ENCODE measurements around the gene NCAPG2. TPM values are rescaled to one million over a fixed set of nuclear protein-coding genes. Genes with fewer than 3 reads are reported as not detected.

The NCAPG2 gene
- total and polyA plus RNA-seq, 10 of the 15 experiments (the other 5 are each of a cell fraction or from before 2014, with no cell fraction given), result 11.2 to 78.2 (median 49.2) TPM

DNA sequence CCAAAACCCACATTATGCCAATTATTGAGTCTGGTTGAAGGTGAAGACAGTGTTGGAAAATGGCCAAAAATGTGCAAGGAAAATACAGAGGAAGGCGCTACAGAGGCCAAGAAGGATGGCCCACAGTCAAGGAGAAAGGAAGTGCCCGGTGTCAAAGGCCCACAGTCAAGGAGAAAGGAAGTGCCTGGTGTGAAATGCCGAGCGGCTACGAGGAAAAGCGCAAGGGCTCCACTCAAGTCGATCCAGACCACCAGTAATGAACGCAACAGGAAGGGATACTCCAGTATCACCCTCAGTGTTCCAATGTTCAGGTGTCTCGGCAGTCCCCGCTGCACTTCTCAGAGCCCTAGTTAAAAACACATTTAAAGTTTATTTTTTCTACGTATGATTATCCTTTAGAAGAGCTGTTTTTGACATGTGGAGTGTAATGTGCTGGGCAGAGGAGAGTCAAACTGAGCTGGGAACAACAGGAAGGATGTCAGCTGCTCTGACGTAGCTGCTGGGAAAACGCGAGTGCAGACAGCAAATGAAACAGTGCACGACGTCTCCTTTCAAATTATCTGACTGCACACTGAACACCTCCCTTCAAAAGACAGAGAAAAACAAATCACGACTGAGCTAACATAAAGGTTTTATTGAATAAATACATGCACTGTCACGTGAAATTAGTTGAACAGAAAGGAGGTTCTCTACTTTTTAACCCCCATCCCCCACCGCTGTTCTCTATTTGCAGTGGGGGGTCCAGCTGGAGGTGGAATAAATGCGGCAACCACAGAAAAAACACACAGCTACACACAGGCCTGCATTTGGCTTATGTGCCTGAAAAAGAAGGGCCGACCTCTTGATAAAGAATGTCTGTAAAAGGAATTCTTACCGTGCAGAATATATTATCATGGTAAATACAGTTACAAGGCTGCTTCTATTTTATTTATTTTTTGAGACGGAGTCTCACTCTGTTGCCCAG, 26.1 kb upstream of the NCAPG2 start (continued):
- TF ChIP-seq RCOR1 (conservative IDR thresholded peaks at IDR 0.05; ENCODE audit: low read depth, low read length), result no peak

DNA sequence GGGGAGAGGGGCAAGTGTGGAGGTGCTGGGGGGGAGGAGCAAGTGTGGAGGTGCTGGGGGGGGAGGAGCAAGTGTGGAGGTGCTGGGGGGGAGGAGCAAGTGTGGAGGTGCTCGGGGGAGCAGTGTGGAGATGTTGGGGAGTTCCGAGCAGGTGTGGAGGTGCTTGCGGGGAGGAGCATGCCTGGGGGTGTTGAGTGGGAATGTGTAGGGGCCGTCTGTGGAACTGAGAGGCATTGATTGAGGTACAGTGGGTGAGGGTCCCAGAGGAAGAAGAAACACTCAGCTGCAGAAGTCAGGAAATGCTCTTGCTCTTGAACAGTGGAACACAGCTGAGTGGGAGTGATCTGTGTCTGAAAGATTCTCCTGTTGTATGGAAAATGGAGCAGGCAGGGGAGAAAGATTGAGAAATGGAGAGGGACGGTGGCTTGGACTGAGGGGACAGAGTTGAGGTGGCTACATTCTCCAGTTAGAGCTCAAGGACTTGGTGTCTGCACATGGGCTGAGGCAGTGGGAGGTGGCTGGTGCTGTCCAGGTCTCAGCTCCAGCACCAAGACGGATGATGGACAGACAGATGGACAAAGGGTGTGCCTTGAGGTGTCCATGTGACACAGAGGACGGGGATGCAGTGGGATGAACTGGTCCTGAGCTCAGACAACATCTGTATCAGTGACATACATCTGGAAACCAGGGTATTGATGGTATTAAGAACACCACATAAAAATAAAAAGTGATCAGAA, 25.2 kb upstream of the NCAPG2 start:
- WGBS (ENCODE audit: insufficient coverage, insufficient replicate concordance, low lambda C conversion rate, missing lambda C conversion rate), result 87% methylated on average over 6 of the region's 7 CpGs
- ChIA-PET POLR2A (interaction anchor here (0.8 kb wide), 1 partner anchor 12 kb away, joined by 3 read pairs; no protein-coding TSS in a partner anchor), RAD21 (ENCODE audit: unreplicated experiment) (no interaction called here), CTCF (no interaction called here), SMC1A (ENCODE audit: uncharacterized antibody, unreplicated experiment) (interaction anchor here (0.9 kb wide), 1 partner anchor 20 kb away, joined by 3 read pairs; no protein-coding TSS in a partner anchor)
- ATAC-seq (no peak), DNase-seq (ENCODE audit: low read depth, low spot score) (no peak), FAIRE-seq (no peak)
- Histone ChIP-seq H3K79me2 (ENCODE audit: control insufficient read depth, insufficient read depth, low read length) (no peaks in the 10 kb centered on the region), H3K9me3 (replicated peaks; ENCODE audit: control insufficient read depth, insufficient read depth, low read length) (no peaks in the 10 kb centered on the region), H3K9ac (ENCODE audit: control insufficient read depth, insufficient read depth, low read length) (no peak overlapping the region), H3K4me3 (no peak overlapping the region), H3K4me1 (ENCODE audit: control insufficient read depth, insufficient read depth, low read length) (no peaks in the 10 kb centered on the region), H3K4me2 (ENCODE audit: control insufficient read depth, insufficient read depth) (no peak overlapping the region), H3K36me3 (ENCODE audit: control insufficient read depth in 2 of 2, insufficient read depth in 2 of 2, low read length in 1 of 2) (peaks cover 0 to 6% of the 10 kb centered on the region in 2 experiments; a peak in 1 of 4 replicates), H4K20me1 (ENCODE audit: control insufficient read depth, insufficient read depth) (no peaks in the 10 kb centered on the region), H3K27ac (ENCODE audit: control insufficient read depth, insufficient read depth) (no peak overlapping the region), H2AFZ (ENCODE audit: control insufficient read depth, low read depth, low read length) (no peak overlapping the region), H3K27me3 (replicated peaks in 1 of 2; ENCODE audit: control insufficient read depth in 2 of 2, insufficient read depth in 2 of 2, low read length in 1 of 2) (no peaks in the 10 kb centered on the region)
- intact Hi-C loops (cut with micrococcal nuclease; ENCODE audit: unreplicated experiment), result no loop called here
- in situ Hi-C loops (cut with MboI), result no loop called here
- TF ChIP-seq CBFB (IDR thresholded peaks at IDR 0.05; ENCODE audit: low read depth) (no peak), CHD1 (IDR thresholded peaks at IDR 0.05; ENCODE audit: low read depth, low read length) (no peak), EGR1 (IDR thresholded peaks at IDR 0.05; ENCODE audit: borderline replicate concordance in 1 of 2, low read depth in 2 of 2, low read length in 2 of 2) (no peak), SMC3 (IDR thresholded peaks at IDR 0.05; ENCODE audit: borderline replicate concordance, low read length) (no peak), EP300 (IDR thresholded peaks at IDR 0.05; ENCODE audit: borderline replicate concordance in 1 of 2, control insufficient read depth in 1 of 2, low read depth in 2 of 2, low read length in 2 of 2) (no peak), LARP7 (IDR thresholded peaks at IDR 0.05) (no peak), TCF3 (IDR thresholded peaks at IDR 0.05; ENCODE audit: borderline replicate concordance, insufficient read depth, low read depth, low read length) (no peak)
- TF ChIP-seq, protein P1, sequence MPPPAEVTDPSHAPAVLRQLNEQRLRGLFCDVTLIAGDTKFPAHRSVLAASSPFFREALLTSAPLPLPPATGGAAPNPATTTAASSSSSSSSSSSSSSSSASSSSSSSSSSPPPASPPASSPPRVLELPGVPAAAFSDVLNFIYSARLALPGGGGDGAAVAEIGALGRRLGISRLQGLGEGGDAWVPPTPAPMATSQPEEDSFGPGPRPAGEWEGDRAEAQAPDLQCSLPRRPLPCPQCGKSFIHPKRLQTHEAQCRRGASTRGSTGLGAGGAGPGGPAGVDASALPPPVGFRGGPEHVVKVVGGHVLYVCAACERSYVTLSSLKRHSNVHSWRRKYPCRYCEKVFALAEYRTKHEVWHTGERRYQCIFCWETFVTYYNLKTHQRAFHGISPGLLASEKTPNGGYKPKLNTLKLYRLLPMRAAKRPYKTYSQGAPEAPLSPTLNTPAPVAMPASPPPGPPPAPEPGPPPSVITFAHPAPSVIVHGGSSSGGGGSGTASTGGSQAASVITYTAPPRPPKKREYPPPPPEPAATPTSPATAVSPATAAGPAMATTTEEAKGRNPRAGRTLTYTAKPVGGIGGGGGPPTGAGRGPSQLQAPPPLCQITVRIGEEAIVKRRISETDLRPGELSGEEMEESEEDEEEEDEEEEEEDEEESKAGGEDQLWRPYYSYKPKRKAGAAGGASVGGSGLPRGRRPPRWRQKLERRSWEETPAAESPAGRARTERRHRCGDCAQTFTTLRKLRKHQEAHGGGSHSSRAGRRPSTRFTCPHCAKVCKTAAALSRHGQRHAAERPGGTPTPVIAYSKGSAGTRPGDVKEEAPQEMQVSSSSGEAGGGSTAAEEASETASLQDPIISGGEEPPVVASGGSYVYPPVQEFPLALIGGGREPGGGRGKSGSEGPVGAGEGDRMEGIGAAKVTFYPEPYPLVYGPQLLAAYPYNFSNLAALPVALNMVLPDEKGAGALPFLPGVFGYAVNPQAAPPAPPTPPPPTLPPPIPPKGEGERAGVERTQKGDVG (CRISPR knock-in tag; IDR thresholded peaks at IDR 0.05), result no peak
- no TSS peak for BruUV-seq (replicated peaks)
